GM18873 (cell line): ENCODE results near the gene DUSP28.

Source experiments
- ATAC-seq: cut with Tn5 transposase; IDR thresholded peaks from one replicate; pipeline ENCODE4 v1.9.1; 2021; ENCODE audit warnings: mild to moderate bottlenecking, moderate library complexity, moderate number of reproducible peaks; ENCODE audit not compliant: unreplicated experiment, low FRiP score

Gene DUSP28

DNA sequence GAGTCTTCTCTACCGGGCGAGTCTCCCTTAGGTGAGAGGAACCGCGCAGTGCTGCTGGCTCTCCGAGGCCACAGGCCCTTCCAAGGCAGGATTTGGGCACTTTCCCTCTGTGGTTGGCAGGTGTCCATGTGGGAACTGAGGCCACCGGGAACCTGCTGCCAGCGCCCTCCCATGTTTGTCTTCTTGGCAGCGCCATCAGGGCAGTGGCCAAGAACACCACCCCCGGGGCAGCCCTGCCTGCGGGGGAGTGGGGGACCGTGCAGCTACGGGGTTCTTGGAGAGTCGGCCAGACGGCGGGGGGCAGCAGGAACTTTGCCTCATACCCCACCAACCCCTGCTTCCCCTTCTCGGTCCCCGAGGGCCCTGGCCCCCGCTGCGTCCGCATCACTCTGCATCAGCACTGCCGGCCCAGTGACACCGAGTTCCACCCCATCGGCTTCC is 36.4 kb downstream of the DUSP28 start:
- no peak for ATAC-seq

- no peak for ATAC-seq
These were observed 36.9 kb downstream of the DUSP28 start for GRCh38 chr2:240597054-240597418.

- no peak for ATAC-seq
These were observed 37.4 kb downstream of the DUSP28 start for GRCh38 chr2:240597419-240598181.

- no peak for ATAC-seq
These were observed 38.3 kb downstream of the DUSP28 start for GRCh38 chr2:240598311-240598911.

DNA sequence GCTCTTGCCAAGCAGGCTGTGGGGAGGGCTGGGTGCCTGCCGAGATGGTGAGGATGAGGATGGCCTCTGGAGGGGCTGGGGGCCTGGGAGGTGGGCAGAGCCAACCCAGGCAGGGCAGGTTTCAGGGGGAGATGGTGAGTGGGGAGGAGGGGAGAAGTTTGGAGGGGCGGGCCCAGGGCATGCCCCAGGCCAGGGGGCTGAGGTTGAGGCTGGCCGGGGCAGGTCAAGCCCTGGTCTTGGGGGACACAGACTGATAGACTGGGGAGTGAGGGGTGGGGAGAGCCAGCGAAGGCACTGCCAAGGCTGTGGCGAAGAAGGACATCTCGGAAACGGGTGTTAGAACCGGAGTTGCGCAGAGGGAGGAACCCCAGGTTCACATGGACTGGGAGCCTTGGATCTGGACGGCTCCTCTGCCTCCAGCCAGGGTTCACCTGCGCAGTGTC is 39.0 kb downstream of the DUSP28 start:
- no peak for ATAC-seq

DNA sequence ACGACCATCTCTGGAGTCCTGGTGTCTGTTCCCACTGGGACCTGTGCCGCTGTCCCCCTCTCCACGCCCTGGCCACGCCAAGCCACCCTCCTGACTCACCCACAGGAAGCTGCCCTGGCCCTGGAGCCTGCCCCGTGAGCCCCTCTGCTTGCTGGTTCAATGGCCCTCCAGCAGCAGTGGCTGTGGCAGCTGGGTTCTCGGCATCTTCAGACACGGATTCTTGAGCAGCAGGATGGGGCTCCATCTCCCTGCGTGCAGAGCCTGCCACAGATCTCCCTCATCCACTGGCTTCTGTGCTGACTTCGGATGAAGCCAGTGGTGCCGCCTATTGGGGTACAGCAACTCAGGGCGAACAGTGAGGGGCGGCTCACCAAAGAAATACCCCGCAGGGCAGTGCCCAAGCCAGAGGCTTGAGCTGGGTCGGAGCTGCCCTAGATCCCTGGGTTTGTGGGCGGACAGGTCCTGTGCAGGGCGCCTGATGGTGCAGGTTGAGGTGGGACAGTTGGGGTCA is 40.3 kb downstream of the DUSP28 start:
- ATAC-seq: no peak

- ATAC-seq: no peak
These were observed 41.1 kb downstream of the DUSP28 start for GRCh38 chr2:240601061-240601830.

DNA sequence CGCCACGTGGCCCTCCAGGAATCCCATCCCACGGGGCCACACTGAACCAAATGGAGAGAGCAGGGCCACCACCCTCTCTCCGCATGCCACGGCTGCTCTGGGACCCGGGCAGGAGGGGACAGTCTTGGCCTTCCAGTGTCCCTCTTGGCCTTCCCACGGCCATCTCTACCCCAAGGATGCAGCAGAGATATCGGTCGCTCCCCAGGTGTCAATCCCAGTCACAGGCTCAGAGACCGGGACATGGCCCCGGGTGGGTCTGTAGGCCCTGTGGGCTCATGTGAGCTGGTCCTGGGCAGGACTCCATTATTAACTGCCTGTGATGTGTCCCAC is 41.6 kb downstream of the DUSP28 start:
- no peak for ATAC-seq

GRCh38 chr2:240602266-240603050 is 42.3 kb downstream of the DUSP28 start:
- ATAC-seq: no peak

- no peak for ATAC-seq
These were observed 43.1 kb downstream of the DUSP28 start for GRCh38 chr2:240603081-240603835.

GRCh38 chr2:240603846-240604245 is 43.7 kb downstream of the DUSP28 start:
- ATAC-seq: no peak

- ATAC-seq: no peak
These were observed 44.3 kb downstream of the DUSP28 start for GRCh38 chr2:240604291-240604938.

- no peak for ATAC-seq
These were observed 45.0 kb downstream of the DUSP28 start for GRCh38 chr2:240604939-240605716.

- no peak for ATAC-seq
These were observed 45.9 kb downstream of the DUSP28 start for GRCh38 chr2:240605867-240606743.

DNA sequence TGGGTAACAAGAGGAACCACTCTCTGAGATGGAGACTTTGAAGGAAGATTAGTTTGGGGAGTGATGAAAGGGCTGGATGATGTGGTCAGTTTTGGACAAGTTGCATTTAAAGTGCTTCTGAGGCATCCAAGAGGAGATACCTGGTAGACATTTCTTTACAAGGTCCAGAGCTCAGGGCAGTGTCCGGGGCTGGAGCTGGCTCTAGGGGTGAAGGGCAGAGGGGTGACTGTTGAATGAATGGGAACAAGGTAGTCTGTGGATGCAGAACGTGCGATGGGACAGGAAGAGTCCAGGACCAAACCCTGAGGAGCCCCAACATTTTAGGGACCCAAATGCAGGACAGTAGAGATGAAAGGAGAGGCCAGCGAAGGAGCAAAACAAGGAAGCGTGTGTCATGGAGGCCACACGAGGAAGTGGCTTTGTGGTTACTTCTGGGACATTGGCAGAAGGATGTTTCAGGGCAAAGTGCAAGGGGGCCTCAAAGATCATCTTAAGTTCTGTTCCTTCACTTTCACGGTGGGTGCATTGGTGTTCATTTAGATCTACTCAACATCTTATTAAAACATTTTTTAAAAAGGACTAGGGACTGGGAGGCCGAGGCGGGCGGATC is 51.5 kb downstream of the DUSP28 start:
- no peak for ATAC-seq
